Activated CD8-positive, alpha-beta memory T cell treated with anti-CD3 and anti-CD28 coated beads, Interleukin-2, amount 50 U/mL, for 1 hour (primary cell): Measurements from ENCODE around the gene APLF.
"Not testable (repeated sequence)": the region's sequence is repeated elsewhere in the genome, so short reads cannot be mapped to it uniquely, and the experiment has no call there.

Experiments
- DNase-seq: peaks from one replicate; pipeline ENCODE4 v3.0.0-alpha.2; 2020; ENCODE audit errors: extremely low read depth

APLF gene

DNA sequence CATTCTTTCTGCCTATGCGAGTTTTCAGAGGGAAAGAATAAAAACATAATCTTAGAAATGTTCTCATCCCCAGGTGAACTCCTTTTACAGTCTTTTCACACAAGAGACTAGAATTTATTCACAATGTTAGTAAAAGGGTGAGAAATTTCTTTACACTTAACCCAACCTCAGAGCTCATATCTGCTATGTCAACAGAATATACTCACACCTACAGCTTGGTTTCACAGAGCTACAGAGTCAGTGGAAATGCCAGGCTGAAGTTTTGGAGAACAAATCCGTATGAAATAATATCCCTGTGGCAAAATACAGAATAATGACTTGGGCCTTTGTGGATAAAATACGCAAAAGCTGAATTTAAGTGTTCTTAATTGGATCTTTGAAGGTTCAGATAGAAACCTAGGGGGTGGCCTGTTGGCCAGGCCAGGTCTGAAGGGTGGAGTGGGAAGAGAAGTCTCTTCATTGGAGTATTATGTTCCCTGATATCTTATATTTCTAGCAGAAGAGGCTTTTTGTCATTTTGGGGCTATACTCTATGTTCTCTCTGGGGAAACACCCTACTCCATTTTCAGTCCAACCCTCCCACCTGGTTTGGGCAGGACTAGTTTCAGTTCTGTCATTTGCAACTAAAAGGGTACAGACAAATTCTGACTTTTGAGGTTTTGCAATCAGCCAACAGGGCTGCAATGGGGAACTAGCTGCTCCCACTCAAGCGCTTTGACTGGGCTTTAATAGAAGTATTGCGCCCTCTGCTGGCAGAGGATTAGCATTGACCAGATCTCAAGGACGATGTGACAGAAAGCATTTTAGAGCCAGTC, 26.0 kb upstream of the APLF start:
- DNase-seq: peak; percentile 74

DNA sequence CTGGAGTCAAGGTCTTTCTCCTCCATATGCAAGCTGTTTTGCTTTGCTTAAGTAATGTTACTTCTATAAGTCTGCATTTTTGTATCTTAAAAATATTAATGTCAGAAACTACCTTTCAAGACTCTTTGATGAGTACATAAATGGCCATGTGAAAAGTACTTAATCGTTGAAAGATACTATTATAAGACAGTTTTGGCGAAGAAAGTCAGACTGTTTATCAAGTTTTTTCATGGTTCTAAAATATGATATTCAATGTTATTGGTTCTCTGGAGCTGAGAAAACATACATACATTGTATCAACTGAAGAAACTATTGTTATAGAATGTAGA, 25.4 kb upstream of the APLF start:
- no peak for DNase-seq

DNA sequence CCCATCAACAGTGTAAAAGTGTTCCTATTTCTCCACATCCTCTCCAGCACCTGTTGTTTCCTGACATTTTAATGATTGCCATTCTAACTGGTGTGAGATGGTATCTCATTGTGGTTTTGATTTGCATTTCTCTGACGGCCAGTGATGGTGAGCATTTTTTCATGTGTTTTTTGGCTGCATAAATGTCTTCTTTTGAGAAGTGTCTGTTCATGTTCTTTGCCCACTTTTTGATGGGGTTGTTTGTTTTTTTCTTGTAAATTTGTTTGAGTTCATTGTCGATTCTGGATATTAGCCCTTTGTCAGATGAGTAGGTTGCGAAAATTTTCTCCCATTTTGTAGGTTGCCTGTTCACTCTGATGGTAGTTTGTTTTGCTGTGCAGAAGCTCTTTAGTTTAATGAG, 21.0 kb upstream of the APLF start:
- DNase-seq: not testable (repeated sequence)

DNA sequence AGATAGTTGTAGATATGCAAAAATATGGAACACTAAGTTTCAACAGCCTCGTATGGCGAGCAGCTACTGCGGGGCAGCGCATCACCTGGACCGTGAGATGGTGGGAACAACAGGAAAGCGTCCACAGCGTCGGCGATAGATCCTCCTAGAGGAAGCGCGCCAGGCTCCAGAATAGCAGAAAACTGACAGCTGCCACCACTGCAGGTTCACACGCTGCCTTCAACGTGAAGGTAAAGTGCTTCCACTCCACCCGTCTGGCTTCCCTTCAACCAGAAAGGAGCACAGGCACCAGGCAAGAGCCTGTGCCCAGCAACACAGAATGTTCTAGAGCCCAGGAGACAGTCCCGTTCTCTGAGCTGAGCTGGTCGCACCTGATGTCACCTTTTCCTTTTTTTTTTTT, 20.3 kb upstream of the APLF start:
- no peak for DNase-seq

DNA sequence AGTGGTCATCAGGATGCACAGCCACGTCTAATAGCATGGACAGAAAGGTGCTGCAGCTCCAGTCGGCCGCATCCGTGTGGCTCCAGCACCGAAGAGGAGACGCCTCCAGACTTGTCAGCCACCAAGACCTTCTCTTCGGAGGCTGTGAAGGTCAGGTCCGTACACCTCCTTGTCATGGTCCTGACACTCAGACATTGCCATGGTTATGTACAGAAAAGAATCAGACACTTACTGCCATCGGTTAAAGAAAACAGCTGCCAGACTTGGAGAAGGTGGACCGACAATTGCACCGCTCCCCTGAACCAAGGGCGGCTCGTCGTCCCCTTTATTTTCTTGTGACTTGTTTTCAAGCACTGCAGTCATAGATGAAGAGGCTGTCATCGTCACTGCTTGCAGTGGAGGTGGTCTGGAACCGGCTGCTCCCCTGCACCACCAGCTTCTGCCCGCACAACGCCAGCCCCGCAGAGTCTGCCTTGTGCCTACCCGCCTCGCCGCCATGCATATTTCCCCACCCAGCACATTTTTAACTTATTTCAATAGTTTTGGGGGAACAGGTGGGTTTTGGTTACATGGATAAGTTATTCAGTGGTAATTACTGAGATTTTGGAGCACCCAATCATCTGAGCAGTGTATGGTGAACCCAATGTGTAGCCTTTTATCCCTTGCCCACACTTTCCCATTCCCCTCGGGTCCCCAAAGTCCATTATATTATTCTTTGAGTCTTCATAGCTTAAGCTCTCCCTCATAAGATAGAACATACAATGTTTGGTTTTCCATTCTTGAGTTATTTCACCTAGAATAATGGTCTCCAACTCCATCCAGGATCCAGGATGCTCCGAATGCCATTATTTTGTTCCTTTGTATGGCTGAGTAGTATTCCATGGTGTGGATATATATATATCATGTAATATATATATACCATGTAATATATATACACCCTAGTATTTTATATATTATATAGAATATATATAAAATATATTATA, 18.4 kb upstream of the APLF start:
- DNase-seq: no peak

DNA sequence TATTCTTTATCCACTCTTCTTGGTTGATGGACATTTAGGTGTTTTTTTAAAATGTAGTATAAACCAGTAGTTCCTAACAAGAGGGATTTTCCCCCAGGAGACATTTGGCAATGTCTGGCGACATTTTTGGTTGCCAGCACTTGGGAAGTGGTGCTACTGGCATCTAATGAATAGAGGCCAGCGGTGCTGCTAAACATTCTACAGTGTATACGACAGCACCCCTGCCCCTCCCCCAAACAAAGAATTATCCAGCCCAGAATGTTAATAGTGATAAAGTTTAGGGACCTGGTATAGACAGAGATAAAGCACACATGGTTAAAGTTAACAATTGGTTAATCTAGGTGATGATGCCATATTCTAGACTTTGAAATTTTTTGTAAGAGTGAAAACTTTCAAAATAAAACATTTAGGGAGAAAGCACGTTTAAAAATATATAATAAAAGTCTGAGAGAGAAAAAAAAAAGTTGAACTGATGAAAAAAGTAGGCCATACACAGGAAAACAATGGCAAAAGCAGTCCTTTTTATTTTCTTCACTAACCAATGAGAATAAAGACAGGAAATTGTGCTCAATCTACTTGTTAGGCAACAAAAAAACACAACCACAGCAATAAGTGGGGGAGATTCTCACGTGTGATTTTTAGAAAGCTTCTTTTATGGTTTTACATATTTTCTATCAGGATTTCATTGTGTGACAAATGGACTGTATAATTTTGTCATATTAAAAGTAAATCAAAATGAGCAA, 15.1 kb upstream of the APLF start:
- DNase-seq: no peak

DNA sequence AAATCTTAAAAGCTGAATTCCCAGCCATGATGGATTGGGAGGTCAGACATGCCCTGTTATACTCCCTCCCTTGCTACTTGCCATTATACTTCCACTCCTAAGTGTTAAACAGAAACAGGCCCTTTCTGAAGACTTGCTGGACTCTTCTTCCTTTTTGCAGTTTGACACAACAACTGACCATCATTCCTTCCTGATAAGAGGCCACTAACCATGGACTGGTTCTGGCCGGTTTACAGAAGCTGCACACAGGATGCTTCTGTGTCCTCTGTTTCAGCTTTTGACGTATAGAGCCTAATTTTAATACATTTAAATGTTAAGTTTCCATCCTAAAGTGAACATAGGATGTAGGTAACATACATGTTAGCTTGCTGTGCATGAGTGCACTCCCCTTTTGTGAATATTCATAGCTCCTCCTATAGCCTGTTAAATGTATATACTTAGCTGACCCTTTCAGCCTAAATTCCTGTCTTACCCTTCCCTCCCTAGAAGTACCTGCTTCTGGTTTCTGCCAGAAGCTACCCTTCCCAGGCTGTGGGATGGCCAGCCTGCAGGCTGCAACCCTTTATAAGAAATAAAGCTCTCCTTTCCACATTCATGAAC, 13.5 kb upstream of the APLF start:
- DNase-seq: no peak

DNA sequence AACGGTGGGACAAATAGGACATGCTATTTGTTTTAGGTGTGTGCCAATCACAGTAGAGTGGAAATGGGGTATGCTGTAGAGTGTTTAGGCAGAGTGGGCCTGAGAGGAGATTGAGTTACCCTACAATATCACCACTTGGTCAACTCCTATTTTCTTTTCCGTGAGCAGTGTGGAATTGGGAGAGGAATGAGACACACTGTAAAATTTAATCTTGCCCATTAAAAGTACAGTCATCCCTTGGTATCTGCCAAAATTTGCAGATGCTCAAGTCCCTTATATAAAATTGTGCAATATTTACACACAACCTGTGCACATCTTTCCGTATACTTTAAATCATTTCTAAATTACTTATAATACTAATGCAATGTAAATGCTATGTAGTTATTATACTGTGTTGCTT, 12.7 kb upstream of the APLF start:
- DNase-seq: no peak

DNA sequence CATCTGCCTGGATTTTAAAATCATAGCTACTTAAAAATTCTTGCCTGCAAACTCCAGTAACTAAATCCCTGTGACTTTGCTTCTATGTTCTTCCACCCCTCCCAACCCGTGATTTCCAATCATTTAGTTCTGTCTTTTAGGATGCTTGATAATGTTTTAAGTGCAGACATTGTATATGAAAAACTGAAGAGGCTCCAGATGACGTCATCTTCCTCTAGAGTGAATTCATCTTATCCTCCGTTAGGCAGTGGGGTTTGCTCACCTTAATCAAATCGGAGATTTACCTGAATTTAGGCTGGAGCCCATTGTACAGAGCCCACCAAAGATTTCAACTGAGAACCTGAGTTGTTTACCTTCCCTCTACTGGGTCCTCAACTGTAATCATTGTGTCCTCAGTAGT, 11.2 kb upstream of the APLF start:
- DNase-seq: no peak

DNA sequence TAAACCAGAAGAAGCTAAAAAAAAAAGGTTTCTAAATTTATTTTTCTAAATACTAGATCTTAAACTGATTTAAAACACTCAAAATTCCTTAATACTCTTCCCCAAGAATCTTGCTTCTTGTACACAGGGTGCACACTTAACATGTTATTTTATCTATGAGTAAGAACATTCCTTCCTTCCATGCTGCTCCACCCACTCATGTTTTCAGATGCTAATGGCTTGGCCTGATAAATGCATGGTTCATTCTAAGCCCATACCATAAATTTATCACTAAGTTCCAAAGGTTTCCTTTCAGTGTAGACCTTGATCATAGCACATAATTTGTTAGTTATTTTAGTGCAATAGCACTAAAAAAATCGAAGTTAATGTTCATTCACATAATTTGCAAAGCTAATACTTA, 8.4 kb upstream of the APLF start:
- no peak for DNase-seq

DNA sequence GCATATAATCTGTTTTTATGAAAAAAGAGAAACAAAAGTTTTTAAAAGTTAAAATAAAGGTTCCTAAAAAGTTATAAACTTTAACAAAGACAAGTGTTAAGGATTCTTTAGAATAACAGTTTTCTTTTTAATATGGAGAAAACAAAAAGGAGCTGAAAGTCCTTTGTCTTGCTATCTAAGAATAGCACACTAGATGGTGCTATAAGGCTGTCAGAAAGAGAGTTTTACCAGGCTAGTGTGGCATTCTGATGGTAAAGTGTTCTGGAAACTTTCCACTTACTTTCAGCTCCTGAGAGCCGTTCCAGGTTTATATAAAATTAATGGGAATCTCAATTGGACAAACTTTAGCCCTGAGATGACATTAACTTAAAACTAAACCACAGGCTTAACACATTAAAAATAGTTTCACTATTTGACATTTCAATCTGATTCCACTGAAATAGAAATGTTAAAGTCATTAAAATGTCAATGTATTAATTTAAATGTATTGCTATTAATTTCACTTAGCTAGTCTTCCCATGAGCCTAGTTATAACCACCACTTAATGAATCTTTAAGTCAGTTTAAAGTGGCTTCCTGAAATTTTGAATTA, 4.0 kb upstream of the APLF start:
- no peak for DNase-seq

DNA sequence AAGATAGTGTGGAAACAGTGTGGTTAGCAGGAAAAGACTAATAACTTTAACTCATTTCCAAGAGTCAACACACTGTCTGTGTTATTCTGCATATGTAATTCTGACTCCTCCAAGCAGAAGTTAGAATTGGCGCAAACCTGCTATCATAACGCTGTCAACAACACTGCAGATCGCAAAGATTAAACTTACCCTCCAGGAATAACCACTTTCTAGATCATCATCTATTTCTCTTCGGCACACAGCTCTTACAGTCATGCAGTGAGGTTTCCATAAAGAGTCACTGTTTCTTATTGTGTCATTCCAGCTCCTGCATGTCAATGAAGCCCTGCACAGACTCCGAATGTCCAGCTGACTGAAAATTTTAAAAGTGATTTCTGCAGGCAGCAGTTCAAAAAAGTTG, 2.7 kb upstream of the APLF start:
- DNase-seq: no peak

DNA sequence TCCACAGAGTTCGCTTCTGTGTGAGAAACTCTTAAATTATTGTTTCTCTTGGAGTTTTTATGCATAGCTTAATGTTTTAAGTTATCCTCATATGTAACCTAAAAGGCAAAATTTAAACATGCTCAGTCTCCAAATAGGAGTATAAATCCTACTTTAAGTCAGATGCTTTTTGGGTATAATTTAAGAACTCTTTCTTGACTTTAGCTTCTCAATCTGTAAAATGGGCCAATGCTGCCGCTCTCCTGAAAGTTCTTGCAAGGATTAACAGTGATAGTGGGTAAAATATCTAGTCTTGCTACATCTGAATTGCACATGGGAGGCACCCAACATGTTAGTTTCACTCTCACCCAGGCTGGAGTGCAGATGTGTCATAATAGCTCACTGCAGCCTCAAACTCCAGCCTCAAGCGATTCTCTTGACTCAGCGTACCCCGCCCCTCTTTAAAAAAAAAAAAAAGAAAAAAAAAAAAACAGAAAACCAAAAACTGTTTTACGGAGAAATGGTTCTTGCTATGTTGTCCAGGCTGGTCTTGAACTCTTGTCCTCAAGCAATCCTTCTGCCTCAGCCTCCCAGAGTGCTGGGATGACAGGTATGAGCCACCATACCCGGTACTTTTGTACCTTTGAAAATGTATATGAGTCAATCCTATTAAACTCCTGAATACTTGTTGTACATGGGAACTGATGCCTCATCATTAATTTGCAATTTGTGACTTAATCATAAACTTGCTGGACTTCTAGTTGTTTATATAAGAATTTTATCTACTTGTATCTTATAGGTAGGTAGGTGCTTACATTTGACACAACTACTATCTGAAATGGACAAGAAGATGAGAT, 2.1 kb upstream of the APLF start:
- DNase-seq: no peak

DNA sequence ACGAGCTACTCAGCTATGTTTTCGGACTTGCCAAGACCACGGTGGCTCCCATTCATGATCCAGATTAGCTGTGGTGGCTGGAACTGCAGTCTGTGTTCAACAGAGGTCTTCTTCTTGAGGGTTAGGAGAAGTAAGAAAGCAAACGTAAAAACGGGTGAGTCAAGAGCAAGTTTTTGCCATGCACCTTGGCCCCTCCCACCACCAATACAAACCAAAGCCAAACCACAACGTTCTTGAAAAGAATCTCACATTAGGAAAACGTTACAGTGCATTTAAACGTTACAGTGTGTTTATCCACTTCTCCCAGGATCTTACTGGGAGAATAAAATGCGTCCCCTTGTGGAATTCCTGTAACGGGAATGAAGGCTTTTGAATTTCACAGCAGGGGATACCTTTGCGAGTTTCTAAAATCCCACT, 1.0 kb upstream of the APLF start:
- peak; percentile 60 for DNase-seq

DNA sequence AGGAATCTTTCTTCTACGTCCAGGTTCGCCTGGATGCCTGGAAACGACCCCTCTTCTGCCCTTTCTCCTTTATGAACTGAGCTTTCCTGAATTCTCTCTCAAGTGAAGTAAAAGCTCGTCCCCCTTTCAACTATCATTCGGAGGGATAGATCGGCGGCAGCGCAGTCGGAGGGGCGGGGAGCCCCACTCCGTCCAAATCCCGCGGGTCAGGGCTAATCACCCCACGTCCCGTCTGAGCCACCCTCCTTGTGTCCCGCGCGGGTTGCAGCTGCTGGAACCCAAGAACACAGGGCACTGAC, 658 bp upstream of the APLF start:
- no peak for DNase-seq

DNA sequence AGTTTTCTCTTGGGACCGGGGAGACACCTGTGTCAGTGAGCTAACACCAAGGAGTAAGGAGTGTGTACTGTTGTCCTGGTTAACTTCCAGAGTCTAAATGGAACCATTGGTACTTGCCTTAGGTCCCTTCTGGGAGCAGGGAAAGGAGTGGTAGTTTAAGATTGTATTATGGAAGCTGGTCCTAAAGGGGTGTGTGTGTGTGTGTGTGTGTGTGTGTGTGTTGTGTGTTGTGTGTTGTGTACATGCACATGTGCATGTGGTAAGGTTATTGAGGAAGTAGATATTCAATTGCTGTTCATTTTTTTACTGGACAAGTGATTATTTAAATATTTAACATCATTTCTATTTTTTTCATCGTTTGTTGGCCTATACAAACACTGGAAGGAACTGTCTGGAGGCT, 1.4 kb downstream of the APLF start:
- no peak for DNase-seq

DNA sequence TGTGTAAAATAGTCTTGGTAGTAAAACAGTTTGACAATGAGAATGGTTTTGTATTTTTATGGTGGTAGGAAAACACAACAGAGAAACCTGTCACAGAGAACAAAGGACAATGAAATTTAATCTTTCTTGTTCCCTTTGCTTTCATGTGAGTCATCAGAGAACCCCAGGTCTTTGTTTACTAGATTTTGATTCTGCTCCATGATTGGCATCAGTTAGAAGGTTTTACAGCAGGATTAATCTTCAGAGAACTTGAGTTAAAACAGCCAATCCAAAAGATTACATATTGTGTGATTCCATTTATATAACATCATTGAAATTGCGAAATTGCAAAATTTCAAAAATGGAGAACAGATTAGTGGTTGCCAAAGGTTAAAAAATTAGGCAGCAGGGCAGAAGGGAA, 2.5 kb downstream of the APLF start:
- no peak for DNase-seq

DNA sequence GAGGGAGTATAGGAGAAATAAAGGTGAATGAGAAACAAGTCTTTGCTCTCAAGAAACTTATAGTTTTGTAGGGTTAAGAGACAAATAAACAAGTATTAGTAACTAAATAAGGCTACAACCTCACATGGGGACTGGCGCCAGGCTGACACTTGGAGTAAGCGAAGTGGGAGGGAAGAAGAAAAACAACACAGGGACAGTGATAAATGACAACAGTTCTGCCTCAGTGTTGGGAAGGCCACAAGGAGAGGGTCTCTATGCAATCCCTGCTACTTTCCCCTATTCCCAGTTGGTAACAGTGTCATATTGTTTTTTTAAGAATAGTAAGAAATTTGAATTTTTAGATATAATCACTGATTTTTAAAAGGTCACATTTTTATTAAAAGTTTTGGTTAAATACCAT, 4.0 kb downstream of the APLF start:
- DNase-seq: no peak

DNA sequence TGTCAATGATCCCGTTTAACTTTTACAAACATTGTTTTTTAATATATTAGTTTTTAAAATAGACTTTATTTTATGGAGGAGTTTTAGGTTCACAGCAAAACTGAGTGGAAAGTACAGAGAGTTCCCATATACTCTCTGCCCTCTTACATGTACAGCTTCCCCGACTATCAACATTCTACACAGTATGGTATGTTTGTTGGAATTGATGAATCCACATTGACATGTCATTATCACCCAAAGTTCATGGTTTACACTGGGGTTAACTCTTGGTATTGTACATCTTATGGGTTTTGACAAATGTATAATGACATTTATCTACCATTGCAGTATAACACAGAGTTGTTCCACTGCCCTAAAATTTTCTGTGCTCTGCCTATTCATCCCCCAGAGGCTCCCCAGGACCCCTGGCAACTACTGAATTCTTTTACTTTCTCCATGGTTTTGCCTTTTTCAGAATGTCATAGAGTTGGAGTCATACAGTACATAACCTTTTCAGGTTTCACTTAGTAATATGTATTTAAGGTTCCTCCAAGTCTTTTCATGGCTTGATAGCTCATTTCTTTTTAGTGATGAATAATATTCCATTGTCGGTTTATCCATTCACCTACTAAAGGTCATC, 5.5 kb downstream of the APLF start:
- DNase-seq: no peak

DNA sequence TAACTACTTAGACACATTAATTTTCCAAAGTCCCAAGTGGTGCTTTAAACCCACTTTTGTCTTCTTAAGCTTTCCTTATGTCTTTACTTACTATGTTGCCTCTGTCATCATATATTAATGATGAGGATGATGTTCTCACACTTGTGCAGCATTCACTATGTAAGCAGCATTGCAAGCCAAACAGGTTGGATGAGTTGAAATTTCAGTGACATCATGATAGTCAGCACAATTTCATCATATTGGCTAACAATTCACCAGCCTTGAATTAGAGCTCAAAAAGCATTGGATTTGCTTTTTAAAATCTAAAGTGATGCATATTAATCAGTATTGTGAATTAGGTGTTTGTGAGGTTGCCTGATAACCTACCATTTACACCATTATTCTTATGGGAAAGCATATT, 7.7 kb downstream of the APLF start:
- no peak for DNase-seq
